ENCODE measurements around the gene NCOA3.

Gene NCOA3

GRCh38 chr20:47687095-47687987 lies 185.7 kb downstream of the NCOA3 start:
- H3K9me3 ChIP-seq (ENCODE audit: control insufficient read depth, insufficient read depth, low read depth, low read length) = peaks cover 20% of the 10 kb centered on the region; the same call in 1 of the 2 replicates
- no peaks in the 10 kb centered on the region for H3K27me3 ChIP-seq (ENCODE audit: control insufficient read depth, insufficient read depth, low read length)
- no peak overlapping the region for H3K4me3 ChIP-seq (ENCODE audit: low read depth, low read length)
- no peak overlapping the region for H3K27ac ChIP-seq (ENCODE audit: low read depth, low read length)
- H3K36me3 ChIP-seq (ENCODE audit: control insufficient read depth, insufficient read depth, low read length) = peaks cover 20% of the 10 kb centered on the region
- H3K4me1 ChIP-seq (ENCODE audit: control insufficient read depth, insufficient read depth, low read length) = peaks cover 15% of the 10 kb centered on the region
- H3K9ac ChIP-seq (ENCODE audit: low read length) = no peak overlapping the region

DNA sequence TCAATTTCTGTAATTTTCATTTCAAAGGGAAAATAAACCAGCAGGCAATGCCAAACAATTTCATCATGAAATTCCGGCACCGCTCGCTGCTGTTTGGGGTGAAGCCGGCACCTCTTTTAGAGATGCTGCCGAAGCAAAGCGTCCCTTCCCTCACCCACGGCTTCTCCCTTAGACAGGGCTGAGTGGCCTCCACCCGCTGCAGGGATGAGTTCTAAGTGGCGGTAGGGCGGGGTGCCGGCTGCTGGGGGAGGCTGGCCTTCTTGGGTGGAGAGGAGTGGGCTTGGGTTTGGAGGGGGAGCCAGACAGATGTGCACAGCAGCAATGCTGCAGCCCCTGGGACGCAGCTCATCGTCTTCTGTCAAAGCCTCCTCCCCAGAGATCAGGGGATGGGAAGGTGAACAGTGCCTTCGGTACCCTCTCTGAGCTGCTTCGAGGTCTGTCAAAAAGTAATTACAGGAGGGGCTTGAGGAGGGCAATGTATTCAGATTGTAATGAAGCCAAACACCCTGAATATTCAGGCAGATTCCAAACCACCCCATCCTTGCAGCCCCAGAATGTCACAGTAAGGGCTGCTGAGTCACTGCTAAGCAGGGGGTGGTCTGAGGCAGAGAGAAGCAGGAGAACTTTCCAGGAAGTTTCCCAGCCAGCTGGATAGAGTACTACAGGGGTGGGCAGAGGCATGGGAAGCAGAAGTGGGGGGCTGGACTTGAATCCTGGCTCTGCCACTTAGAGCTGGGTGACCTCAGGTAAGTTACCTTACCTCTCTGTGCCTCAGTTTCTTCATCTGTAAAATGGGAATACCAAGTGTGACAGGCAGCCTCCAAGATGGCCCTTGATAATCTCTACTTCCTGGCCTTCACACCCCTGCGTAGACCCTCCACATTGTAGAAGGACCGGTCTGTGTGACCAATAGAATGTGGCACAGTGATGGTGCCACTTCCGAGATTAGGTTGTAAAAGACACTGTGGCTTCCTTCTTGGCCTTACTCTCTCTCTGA lies 187.0 kb downstream of the NCOA3 start:
- Histone ChIP-seq H3K9ac (ENCODE audit: low read length) (no peak overlapping the region), H3K27ac (ENCODE audit: low read depth, low read length) (no peak overlapping the region), H3K36me3 (ENCODE audit: control insufficient read depth, insufficient read depth, low read length) (peaks cover 17% of the 10 kb centered on the region), H3K4me1 (ENCODE audit: control insufficient read depth, insufficient read depth, low read length) (peaks cover 15% of the 10 kb centered on the region), H3K4me3 (ENCODE audit: low read depth, low read length) (0 out of 2 replicates have a peak overlapping the region, but pooled peaks have one; percentile 25), H3K9me3 (ENCODE audit: control insufficient read depth, insufficient read depth, low read depth, low read length) (peaks cover 25% of the 10 kb centered on the region; the same call in 1 of the 2 replicates), H3K27me3 (ENCODE audit: control insufficient read depth, insufficient read depth, low read length) (no peaks in the 10 kb centered on the region)

DNA sequence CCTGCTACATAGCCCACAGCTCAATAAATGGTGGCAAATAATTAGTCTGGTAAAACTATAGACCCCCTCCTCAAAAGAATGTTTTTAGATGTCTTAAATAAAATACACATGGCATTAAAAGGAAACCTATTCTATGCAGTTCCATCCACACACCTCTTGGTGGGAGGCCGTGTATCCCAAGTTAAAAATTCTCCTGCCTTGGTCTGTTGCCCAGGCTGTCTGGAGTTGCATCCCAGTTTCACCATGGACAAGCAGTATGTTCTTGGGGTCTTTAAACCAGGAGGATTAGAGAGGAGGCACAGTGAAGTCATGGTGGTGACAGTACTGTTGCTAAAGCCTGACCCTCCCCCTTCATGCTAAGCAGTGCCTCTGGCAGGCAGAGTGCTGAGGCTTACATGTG lies 188.0 kb downstream of the NCOA3 start:
- peaks cover 13% of the 10 kb centered on the region for H3K36me3 ChIP-seq (ENCODE audit: control insufficient read depth, insufficient read depth, low read length)
- no peak overlapping the region for H3K4me3 ChIP-seq (ENCODE audit: low read depth, low read length)
- H3K27me3 ChIP-seq (ENCODE audit: control insufficient read depth, insufficient read depth, low read length) = no peaks in the 10 kb centered on the region
- H3K9me3 ChIP-seq (ENCODE audit: control insufficient read depth, insufficient read depth, low read depth, low read length) = peaks cover 25% of the 10 kb centered on the region; the same call in 1 of the 2 replicates
- H3K4me1 ChIP-seq (ENCODE audit: control insufficient read depth, insufficient read depth, low read length) = peaks cover 15% of the 10 kb centered on the region
- H3K27ac ChIP-seq (ENCODE audit: low read depth, low read length) = no peak overlapping the region
- no peak overlapping the region for H3K9ac ChIP-seq (ENCODE audit: low read length)

GRCh38 chr20:47691625-47692024 lies 189.9 kb downstream of the NCOA3 start:
- H3K4me1 ChIP-seq (ENCODE audit: control insufficient read depth, insufficient read depth, low read length) = peaks cover 15% of the 10 kb centered on the region
- peaks cover 13% of the 10 kb centered on the region for H3K36me3 ChIP-seq (ENCODE audit: control insufficient read depth, insufficient read depth, low read length)
- H3K27me3 ChIP-seq (ENCODE audit: control insufficient read depth, insufficient read depth, low read length) = no peaks in the 10 kb centered on the region
- H3K9ac ChIP-seq (ENCODE audit: low read length) = no peak overlapping the region
- no peak overlapping the region for H3K4me3 ChIP-seq (ENCODE audit: low read depth, low read length)
- no peak overlapping the region for H3K27ac ChIP-seq (ENCODE audit: low read depth, low read length)
- H3K9me3 ChIP-seq (ENCODE audit: control insufficient read depth, insufficient read depth, low read depth, low read length) = peaks cover 25% of the 10 kb centered on the region; the same call in 1 of the 2 replicates

- H3K4me3 ChIP-seq (ENCODE audit: low read depth, low read length) = no peak overlapping the region
- H3K27ac ChIP-seq (ENCODE audit: low read depth, low read length) = no peak overlapping the region
- peaks cover 3% of the 10 kb centered on the region; the same call in 1 of the 2 replicates for H3K4me1 ChIP-seq (ENCODE audit: control insufficient read depth, insufficient read depth, low read length)
- H3K36me3 ChIP-seq (ENCODE audit: control insufficient read depth, insufficient read depth, low read length) = peaks cover 12% of the 10 kb centered on the region
- no peaks in the 10 kb centered on the region for H3K27me3 ChIP-seq (ENCODE audit: control insufficient read depth, insufficient read depth, low read length)
- peaks cover 22% of the 10 kb centered on the region; the same call in 1 of the 2 replicates for H3K9me3 ChIP-seq (ENCODE audit: control insufficient read depth, insufficient read depth, low read depth, low read length)
- no peak overlapping the region for H3K9ac ChIP-seq (ENCODE audit: low read length)
Observed at GRCh38 chr20:47694021-47694818, 192.5 kb downstream of the NCOA3 start.

DNA sequence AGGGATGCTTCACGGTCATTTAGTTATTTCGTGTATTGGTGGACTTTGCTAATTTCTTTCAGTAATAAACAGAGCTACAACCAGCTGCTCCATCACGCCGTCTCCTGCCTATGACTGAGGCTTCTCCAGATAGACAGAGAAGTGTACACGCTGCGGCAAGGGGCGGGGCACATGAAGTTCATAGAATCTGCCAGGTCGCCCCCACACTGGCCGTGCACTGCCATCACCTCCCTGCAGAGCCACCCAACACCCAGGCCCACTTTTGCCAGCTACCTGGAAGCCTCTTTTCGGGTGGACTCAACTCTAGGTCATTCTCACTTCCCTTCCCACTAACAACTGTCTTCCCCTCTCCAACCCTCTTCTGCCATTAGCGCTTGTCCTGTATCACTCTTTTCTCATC lies 195.2 kb downstream of the NCOA3 start:
- Histone ChIP-seq H3K9me3 (ENCODE audit: control insufficient read depth, insufficient read depth, low read depth, low read length) (peaks cover 9% of the 10 kb centered on the region; the same call in 1 of the 2 replicates), H3K4me1 (ENCODE audit: control insufficient read depth, insufficient read depth, low read length) (no peaks in the 10 kb centered on the region), H3K27ac (ENCODE audit: low read depth, low read length) (no peak overlapping the region), H3K36me3 (ENCODE audit: control insufficient read depth, insufficient read depth, low read length) (peaks cover 17% of the 10 kb centered on the region), H3K4me3 (ENCODE audit: low read depth, low read length) (no peak overlapping the region), H3K9ac (ENCODE audit: low read length) (no peak overlapping the region), H3K27me3 (ENCODE audit: control insufficient read depth, insufficient read depth, low read length) (no peaks in the 10 kb centered on the region)

DNA sequence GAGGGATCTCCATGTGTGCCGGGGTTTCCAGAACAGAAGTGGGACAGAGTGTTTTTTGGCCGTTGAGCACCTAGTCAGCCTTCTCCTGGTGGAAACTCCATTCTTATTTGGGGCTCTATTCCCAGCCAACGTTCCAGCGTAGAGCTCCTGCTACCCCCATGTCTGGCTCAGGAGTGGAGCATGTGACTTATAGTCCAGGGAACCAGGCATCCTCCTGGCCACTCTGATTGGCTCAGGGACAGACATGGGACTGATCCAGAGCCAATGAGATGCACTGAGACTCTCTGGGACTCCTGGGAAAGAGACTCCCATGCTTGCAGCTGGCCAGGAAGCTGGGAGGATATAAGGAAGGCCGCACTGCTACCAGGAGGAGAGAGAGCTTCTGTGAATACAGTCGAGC lies 196.5 kb downstream of the NCOA3 start:
- Histone ChIP-seq H3K27me3 (ENCODE audit: control insufficient read depth, insufficient read depth, low read length) (no peaks in the 10 kb centered on the region), H3K36me3 (ENCODE audit: control insufficient read depth, insufficient read depth, low read length) (peaks cover 19% of the 10 kb centered on the region)

GRCh38 chr20:47699818-47700217 lies 198.1 kb downstream of the NCOA3 start:
- H3K9me3 ChIP-seq (ENCODE audit: control insufficient read depth, insufficient read depth, low read depth, low read length) = no peaks in the 10 kb centered on the region
- no peak overlapping the region for H3K4me3 ChIP-seq (ENCODE audit: low read depth, low read length)
- H3K27ac ChIP-seq (ENCODE audit: low read depth, low read length) = no peak overlapping the region
- H3K4me1 ChIP-seq (ENCODE audit: control insufficient read depth, insufficient read depth, low read length) = no peaks in the 10 kb centered on the region
- no peak overlapping the region for H3K9ac ChIP-seq (ENCODE audit: low read length)
- H3K36me3 ChIP-seq (ENCODE audit: control insufficient read depth, insufficient read depth, low read length) = peaks cover 19% of the 10 kb centered on the region
- no peaks in the 10 kb centered on the region for H3K27me3 ChIP-seq (ENCODE audit: control insufficient read depth, insufficient read depth, low read length)

More for the DNA sequence above, 196.5 kb downstream of the NCOA3 start:
- Histone ChIP-seq H3K4me3 (ENCODE audit: low read depth, low read length) (no peak overlapping the region), H3K9ac (ENCODE audit: low read length) (no peak overlapping the region), H3K27ac (ENCODE audit: low read depth, low read length) (no peak overlapping the region), H3K9me3 (ENCODE audit: control insufficient read depth, insufficient read depth, low read depth, low read length) (peaks cover 1% of the 10 kb centered on the region; the same call in 1 of the 2 replicates), H3K4me1 (ENCODE audit: control insufficient read depth, insufficient read depth, low read length) (no peaks in the 10 kb centered on the region)

DNA sequence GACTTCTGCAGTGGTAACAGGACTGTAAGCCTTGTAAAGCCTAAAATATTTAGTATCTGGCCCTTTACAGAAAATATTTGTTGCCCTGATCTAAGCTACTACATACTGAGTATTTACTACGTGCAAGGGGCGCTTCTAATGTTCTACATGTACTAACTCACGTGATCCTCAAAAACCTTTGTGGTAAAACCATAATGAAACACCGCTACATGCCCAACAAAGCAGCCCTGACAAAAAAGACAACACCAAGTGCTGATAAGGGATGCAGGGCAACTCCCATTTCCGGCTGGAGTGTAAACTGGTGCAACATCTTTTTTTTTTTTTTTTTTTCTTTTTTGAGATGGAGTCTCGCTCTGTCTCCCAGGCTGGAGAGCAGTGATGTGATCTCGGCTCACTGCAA lies 198.6 kb downstream of the NCOA3 start:
- no peak overlapping the region for H3K27ac ChIP-seq (ENCODE audit: low read depth, low read length)
- H3K27me3 ChIP-seq (ENCODE audit: control insufficient read depth, insufficient read depth, low read length) = no peaks in the 10 kb centered on the region
- no peaks in the 10 kb centered on the region for H3K9me3 ChIP-seq (ENCODE audit: control insufficient read depth, insufficient read depth, low read depth, low read length)
- H3K36me3 ChIP-seq (ENCODE audit: control insufficient read depth, insufficient read depth, low read length) = peaks cover 19% of the 10 kb centered on the region
- no peak overlapping the region for H3K9ac ChIP-seq (ENCODE audit: low read length)
- no peaks in the 10 kb centered on the region for H3K4me1 ChIP-seq (ENCODE audit: control insufficient read depth, insufficient read depth, low read length)
- H3K4me3 ChIP-seq (ENCODE audit: low read depth, low read length) = no peak overlapping the region

DNA sequence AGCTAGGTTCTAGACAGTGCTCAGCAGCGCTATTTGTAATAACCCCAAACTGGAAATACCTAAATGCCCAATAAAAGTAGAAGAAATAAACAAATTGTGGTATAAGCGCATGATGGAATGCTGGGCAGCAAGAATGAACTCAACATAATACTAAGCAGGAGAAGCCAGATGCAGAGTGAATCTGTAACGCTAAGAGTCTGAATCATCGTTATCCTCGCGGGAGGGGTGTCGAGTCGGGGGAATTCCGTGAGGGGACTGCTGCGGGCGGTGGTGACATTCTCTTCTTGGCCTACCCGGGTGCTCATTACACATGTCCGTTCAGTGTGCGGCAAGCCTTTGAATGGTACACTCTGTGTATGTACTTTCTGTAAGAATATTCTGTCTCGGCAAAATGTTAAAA lies 199.9 kb downstream of the NCOA3 start:
- H3K4me3 ChIP-seq (ENCODE audit: low read depth, low read length) = no peak overlapping the region
- H3K27me3 ChIP-seq (ENCODE audit: control insufficient read depth, insufficient read depth, low read length) = no peaks in the 10 kb centered on the region
- no peak overlapping the region for H3K9ac ChIP-seq (ENCODE audit: low read length)
- no peaks in the 10 kb centered on the region for H3K4me1 ChIP-seq (ENCODE audit: control insufficient read depth, insufficient read depth, low read length)
- no peak overlapping the region for H3K27ac ChIP-seq (ENCODE audit: low read depth, low read length)
- H3K36me3 ChIP-seq (ENCODE audit: control insufficient read depth, insufficient read depth, low read length) = peaks cover 19% of the 10 kb centered on the region
- no peaks in the 10 kb centered on the region for H3K9me3 ChIP-seq (ENCODE audit: control insufficient read depth, insufficient read depth, low read depth, low read length)
